Spleen (tissue), 7 donors: Measurements from ENCODE around the gene LCORL.

Experiments used
- POLR2A ChIP-seq, 3 donors: fragments of 450-650 bp; IDR thresholded peaks; one replicate each; pipeline ENCODE4 v1.5.1; 2017; ENCODE audit warnings: antibody characterized with exemption in 3 of 3, mild to moderate bottlenecking in 1 of 3
- TF ChIP-seq, protein P1 (sequence below), 11 experiments: fragments of 200-600 bp in 7 of 11; fragments of 450-650 bp in 4 of 11; sonication (generic) in 4 of 11; IDR thresholded peaks in 8 of 11; conservative IDR thresholded peaks in 3 of 11; 1 replicate in 7 of 11; 2 replicates in 4 of 11; pipeline versions ENCODE4 v1.4.0 to v1.8.0; 2016 to 2021; ENCODE audit warnings: antibody characterized with exemption in 11 of 11, inconsistent platforms in 4 of 11, mild to moderate bottlenecking in 1 of 11
- donor health status: DM: no; HTN: no; CAD: no; lungs with moderate emphysema.
- donor health status: DM: no; HTN: no; CAD: no.
- donor health status: DM: no; HTN: no; CAD: no.

DNA sequence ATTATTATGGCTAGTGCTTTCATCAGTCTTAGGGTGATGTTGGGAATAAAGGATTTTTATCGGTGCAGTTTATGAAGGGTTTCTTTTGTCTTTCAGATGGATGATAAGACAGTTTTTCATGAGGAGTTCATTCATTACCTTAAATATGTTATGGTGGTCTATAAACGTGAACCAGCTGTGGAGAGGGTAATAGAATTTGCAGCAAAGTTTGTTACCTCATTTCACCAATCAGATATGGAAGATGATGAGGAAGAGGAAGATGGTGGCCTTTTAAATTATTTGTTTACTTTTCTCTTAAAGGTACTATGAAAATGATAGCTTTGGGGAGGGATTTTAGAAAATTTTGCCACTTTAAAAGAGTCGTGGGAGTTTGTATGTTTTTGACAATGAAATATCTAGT lies 209.4 kb downstream of the LCORL start:
- TF ChIP-seq, protein P1, sequence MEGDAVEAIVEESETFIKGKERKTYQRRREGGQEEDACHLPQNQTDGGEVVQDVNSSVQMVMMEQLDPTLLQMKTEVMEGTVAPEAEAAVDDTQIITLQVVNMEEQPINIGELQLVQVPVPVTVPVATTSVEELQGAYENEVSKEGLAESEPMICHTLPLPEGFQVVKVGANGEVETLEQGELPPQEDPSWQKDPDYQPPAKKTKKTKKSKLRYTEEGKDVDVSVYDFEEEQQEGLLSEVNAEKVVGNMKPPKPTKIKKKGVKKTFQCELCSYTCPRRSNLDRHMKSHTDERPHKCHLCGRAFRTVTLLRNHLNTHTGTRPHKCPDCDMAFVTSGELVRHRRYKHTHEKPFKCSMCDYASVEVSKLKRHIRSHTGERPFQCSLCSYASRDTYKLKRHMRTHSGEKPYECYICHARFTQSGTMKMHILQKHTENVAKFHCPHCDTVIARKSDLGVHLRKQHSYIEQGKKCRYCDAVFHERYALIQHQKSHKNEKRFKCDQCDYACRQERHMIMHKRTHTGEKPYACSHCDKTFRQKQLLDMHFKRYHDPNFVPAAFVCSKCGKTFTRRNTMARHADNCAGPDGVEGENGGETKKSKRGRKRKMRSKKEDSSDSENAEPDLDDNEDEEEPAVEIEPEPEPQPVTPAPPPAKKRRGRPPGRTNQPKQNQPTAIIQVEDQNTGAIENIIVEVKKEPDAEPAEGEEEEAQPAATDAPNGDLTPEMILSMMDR (IDR thresholded peaks at IDR 0.05 in 8 of 11, conservative IDR thresholded peaks at IDR 0.05 in 3 of 11), result no peak
- TF ChIP-seq POLR2A (IDR thresholded peaks at IDR 0.05), result no peak
